HepG2 (cell line): ENCODE results near the gene UTS2R. TPM values are rescaled to one million over a fixed set of nuclear protein-coding genes. Genes with fewer than 3 reads are reported as not detected.

Experiments
- ARNT ChIP-seq: fragments of 450-650 bp; IDR thresholded peaks from 2 replicates; pipeline ENCODE4 v1.6.1; 2017
- GABPA ChIP-seq, 2 experiments: IDR thresholded peaks; 2 replicates each; pipeline ENCODE4 v1.6.1; 2011 to 2016; ENCODE audit warnings: low read depth in 2 of 2, low read length in 1 of 2, missing biosample characterization in 1 of 2, missing genetic modification characterization in 1 of 2
- GFI1 ChIP-seq: sonication (generic); formaldehyde crosslinking; IDR thresholded peaks from 2 replicates; pipeline ENCODE4 v1.5.0; 2020; ENCODE audit warnings: missing genetic modification reagents, mild to moderate bottlenecking, borderline replicate concordance
- HNRNPK ChIP-seq: fragments of 200-400 bp; formaldehyde crosslinking; IDR thresholded peaks from 2 replicates; pipeline ENCODE4 v1.6.1; 2018; ENCODE audit warnings: low read length, low read depth, moderate library complexity, mild to moderate bottlenecking; ENCODE audit not compliant: poor library complexity, severe bottlenecking
- JUND ChIP-seq: sonication (generic); formaldehyde crosslinking; IDR thresholded peaks from 2 replicates; pipeline ENCODE4 v1.8.0; 2022; ENCODE audit warnings: mild to moderate bottlenecking, missing genetic modification reagents
- SP5 ChIP-seq: IDR thresholded peaks from 2 replicates; pipeline ENCODE4 v1.6.1; 2016; ENCODE audit warnings: low read depth, borderline replicate concordance
- SUZ12 ChIP-seq: fragments of 150-350 bp; IDR thresholded peaks from 2 replicates; pipeline ENCODE4 v1.6.1; 2014; ENCODE audit warnings: low read depth, low read length
- YEATS4 ChIP-seq: sonication (generic); formaldehyde crosslinking; IDR thresholded peaks from 2 replicates; pipeline ENCODE4 v1.4.0; 2020; ENCODE audit warnings: missing genetic modification reagents, borderline replicate concordance
- ZBTB7B ChIP-seq: sonication (generic); formaldehyde crosslinking; IDR thresholded peaks from 2 replicates; pipeline ENCODE4 v1.4.0; 2020; ENCODE audit warnings: missing genetic modification reagents
- ZMYM4 ChIP-seq: sonication (generic); formaldehyde crosslinking; IDR thresholded peaks from 2 replicates; pipeline ENCODE4 v1.8.1; 2023; ENCODE audit warnings: mild to moderate bottlenecking, missing genetic modification reagents
- ZNF331 ChIP-seq: sonication (generic); formaldehyde crosslinking; IDR thresholded peaks from 2 replicates; pipeline ENCODE4 v1.4.0; 2020; ENCODE audit warnings: missing genetic modification reagents
- ZNF572 ChIP-seq: sonication (generic); formaldehyde crosslinking; IDR thresholded peaks from 2 replicates; pipeline ENCODE4 v1.5.1; 2020; ENCODE audit warnings: mild to moderate bottlenecking, missing genetic modification reagents
- ZNF652 ChIP-seq: IDR thresholded peaks from 2 replicates; pipeline ENCODE4 v1.6.1; 2016; ENCODE audit warnings: low read depth, borderline replicate concordance
- polyA plus RNA-seq, 8 experiments: library from polyadenylated mRNA; depleted of rRNA in 3 of 8; stranded (reverse) in 7 of 8; unstranded in 1 of 8; fragments of >200 nt; fragmentation: Illumina TruSeq in 4 of 8; extraction: Trizol in 4 of 8; gene quantifications; 2 replicates each; pipeline versions ENCODE4 v1.2.1 to v1.2.3, GENCODE V29; 2011 to 2016; ENCODE audit warnings: low read depth in 4 of 8, missing spikeins in 1 of 8, mixed read lengths in 1 of 8; ENCODE audit not compliant: insufficient read depth in 1 of 8
- total RNA-seq, 5 experiments: library from RNA; depleted of rRNA; stranded (reverse); fragments of >200 nt; fragmentation: Illumina TruSeq; extraction: Trizol; gene quantifications; 2 replicates each; pipeline ENCODE4 v1.2.3, GENCODE V29; 2016; ENCODE audit warnings: low read depth in 1 of 5
- TF ChIP-seq, protein P1 (sequence below): sonication (generic); formaldehyde crosslinking; IDR thresholded peaks from 2 replicates; pipeline ENCODE4 v1.4.0; 2020; ENCODE audit warnings: missing genetic modification reagents
- TF ChIP-seq, protein P2 (sequence below): sonication (generic); formaldehyde crosslinking; IDR thresholded peaks from 2 replicates; pipeline ENCODE4 v1.4.0; 2020; ENCODE audit warnings: low read depth, mild to moderate bottlenecking, missing genetic modification reagents
- TF ChIP-seq, protein P3 (sequence below): fragments of 450-650 bp; IDR thresholded peaks from 2 replicates; pipeline ENCODE4 v1.6.1; 2017
- TF ChIP-seq, protein P4 (sequence below): sonication (generic); formaldehyde crosslinking; IDR thresholded peaks from 2 replicates; pipeline ENCODE4 v1.5.0; 2020; ENCODE audit warnings: missing genetic modification reagents
- TF ChIP-seq, protein P5 (sequence below): sonication (generic); formaldehyde crosslinking; IDR thresholded peaks from 2 replicates; pipeline ENCODE4 v1.4.0; 2020; ENCODE audit warnings: missing genetic modification reagents
- TF ChIP-seq, protein P6 (sequence below), 2 experiments: sonication (generic) in 1 of 2; formaldehyde crosslinking in 1 of 2; IDR thresholded peaks; 2 replicates each; pipeline versions ENCODE4 v1.4.0 to v1.6.1; 2016 to 2020; ENCODE audit warnings: borderline replicate concordance in 1 of 2, low read depth in 1 of 2, mild to moderate bottlenecking in 1 of 2, missing genetic modification reagents in 1 of 2

The UTS2R gene
- total and polyA plus RNA-seq, 2 of the 13 experiments (the other 11 are each of a cell fraction or from before 2014, with no cell fraction given) = 0.13 to 0.15 TPM

DNA sequence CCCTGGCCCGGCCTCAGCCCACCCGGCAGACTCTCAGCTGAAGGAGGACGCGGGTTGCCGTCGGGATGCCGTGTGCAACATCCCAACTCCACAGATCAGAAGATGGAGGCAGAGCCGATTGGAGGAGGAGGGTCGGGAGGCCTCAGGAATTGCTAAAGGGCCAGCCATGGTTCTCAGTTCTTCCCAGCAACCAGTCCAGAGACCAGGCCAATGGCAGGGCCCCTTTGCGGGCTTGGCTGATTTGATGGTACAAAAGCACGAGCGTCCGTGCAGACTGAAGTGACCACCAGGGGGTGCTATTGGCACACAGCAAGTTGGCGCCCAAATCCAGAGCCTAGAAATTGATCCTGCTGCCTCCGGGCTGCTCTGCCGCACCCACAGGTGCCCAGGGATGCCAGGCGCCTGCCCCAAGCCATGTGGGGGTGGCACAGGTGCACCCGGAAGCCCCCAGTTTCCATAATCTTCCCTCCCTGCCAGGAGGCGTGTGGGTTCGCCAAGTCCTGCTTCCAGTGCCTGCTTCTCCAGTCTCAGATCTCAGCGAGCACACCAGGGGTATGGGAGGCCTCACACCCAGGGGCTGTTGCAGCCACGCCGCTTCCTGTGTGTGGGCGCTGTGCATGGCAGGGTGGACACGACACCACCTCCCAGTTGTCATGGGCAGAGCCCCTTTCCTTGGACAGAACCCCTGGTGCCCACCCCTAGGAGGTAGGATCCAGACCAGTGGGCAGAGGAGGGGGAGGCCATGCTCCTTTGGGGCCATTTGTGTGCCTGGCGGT is 19.7 kb upstream of the UTS2R start (continued):
- TF ChIP-seq, protein P1, sequence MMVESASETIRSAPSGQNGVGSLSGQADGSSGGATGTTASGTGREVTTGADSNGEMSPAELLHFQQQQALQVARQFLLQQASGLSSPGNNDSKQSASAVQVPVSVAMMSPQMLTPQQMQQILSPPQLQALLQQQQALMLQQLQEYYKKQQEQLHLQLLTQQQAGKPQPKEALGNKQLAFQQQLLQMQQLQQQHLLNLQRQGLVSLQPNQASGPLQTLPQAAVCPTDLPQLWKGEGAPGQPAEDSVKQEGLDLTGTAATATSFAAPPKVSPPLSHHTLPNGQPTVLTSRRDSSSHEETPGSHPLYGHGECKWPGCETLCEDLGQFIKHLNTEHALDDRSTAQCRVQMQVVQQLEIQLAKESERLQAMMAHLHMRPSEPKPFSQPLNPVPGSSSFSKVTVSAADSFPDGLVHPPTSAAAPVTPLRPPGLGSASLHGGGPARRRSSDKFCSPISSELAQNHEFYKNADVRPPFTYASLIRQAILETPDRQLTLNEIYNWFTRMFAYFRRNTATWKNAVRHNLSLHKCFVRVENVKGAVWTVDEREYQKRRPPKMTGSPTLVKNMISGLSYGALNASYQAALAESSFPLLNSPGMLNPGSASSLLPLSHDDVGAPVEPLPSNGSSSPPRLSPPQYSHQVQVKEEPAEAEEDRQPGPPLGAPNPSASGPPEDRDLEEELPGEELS (CRISPR knock-in tag) = peak; percentile 23; the same call in 1 of the 2 replicates
- TF ChIP-seq, protein P2, sequence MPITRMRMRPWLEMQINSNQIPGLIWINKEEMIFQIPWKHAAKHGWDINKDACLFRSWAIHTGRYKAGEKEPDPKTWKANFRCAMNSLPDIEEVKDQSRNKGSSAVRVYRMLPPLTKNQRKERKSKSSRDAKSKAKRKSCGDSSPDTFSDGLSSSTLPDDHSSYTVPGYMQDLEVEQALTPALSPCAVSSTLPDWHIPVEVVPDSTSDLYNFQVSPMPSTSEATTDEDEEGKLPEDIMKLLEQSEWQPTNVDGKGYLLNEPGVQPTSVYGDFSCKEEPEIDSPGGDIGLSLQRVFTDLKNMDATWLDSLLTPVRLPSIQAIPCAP (CRISPR knock-in tag) = peak; percentile 42; the same call in 1 of the 2 replicates
- TF ChIP-seq, protein P3, sequence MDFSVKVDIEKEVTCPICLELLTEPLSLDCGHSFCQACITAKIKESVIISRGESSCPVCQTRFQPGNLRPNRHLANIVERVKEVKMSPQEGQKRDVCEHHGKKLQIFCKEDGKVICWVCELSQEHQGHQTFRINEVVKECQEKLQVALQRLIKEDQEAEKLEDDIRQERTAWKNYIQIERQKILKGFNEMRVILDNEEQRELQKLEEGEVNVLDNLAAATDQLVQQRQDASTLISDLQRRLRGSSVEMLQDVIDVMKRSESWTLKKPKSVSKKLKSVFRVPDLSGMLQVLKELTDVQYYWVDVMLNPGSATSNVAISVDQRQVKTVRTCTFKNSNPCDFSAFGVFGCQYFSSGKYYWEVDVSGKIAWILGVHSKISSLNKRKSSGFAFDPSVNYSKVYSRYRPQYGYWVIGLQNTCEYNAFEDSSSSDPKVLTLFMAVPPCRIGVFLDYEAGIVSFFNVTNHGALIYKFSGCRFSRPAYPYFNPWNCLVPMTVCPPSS = no peak
- no peak for TF ChIP-seq ARNT
- TF ChIP-seq ZNF331 = no peak; the same call in 1 of the 2 replicates
- TF ChIP-seq SUZ12 = no peak
- peak; percentile 72 for TF ChIP-seq ZMYM4 (CRISPR knock-in tag)
- TF ChIP-seq, protein P4, sequence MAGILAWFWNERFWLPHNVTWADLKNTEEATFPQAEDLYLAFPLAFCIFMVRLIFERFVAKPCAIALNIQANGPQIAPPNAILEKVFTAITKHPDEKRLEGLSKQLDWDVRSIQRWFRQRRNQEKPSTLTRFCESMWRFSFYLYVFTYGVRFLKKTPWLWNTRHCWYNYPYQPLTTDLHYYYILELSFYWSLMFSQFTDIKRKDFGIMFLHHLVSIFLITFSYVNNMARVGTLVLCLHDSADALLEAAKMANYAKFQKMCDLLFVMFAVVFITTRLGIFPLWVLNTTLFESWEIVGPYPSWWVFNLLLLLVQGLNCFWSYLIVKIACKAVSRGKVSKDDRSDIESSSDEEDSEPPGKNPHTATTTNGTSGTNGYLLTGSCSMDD (CRISPR knock-in tag) = no peak
- TF ChIP-seq, protein P5, sequence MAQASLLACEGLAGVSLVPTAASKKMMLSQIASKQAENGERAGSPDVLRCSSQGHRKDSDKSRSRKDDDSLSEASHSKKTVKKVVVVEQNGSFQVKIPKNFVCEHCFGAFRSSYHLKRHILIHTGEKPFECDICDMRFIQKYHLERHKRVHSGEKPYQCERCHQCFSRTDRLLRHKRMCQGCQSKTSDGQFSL (CRISPR knock-in tag) = no peak
- no peak for TF ChIP-seq GFI1 (CRISPR knock-in tag)
- TF ChIP-seq HNRNPK = no peak
- TF ChIP-seq ZNF652 (CRISPR knock-in tag) = no peak
- TF ChIP-seq, protein P6, sequence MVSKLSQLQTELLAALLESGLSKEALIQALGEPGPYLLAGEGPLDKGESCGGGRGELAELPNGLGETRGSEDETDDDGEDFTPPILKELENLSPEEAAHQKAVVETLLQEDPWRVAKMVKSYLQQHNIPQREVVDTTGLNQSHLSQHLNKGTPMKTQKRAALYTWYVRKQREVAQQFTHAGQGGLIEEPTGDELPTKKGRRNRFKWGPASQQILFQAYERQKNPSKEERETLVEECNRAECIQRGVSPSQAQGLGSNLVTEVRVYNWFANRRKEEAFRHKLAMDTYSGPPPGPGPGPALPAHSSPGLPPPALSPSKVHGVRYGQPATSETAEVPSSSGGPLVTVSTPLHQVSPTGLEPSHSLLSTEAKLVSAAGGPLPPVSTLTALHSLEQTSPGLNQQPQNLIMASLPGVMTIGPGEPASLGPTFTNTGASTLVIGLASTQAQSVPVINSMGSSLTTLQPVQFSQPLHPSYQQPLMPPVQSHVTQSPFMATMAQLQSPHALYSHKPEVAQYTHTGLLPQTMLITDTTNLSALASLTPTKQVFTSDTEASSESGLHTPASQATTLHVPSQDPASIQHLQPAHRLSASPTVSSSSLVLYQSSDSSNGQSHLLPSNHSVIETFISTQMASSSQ (IDR thresholded peaks at IDR 0.05; ENCODE audit: low read depth) = no peak
- TF ChIP-seq, protein P6 (CRISPR knock-in tag; IDR thresholded peaks at IDR 0.05; ENCODE audit: borderline replicate concordance) = no peak
- no peak for TF ChIP-seq GABPA (IDR thresholded peaks at IDR 0.05; ENCODE audit: low read depth, low read length)
- TF ChIP-seq GABPA (CRISPR knock-in tag; IDR thresholded peaks at IDR 0.05; ENCODE audit: low read depth) = no peak
- TF ChIP-seq YEATS4 (CRISPR knock-in tag) = no peak; the same call in 1 of the 2 replicates
- TF ChIP-seq SP5 = 0 out of 2 replicates have a peak, but pooled peaks have one; percentile 10
- peak; percentile 29; the same call in 1 of the 2 replicates for TF ChIP-seq JUND
- peak; percentile 77; the same call in 1 of the 2 replicates for TF ChIP-seq ZNF572 (CRISPR knock-in tag)
- TF ChIP-seq ZBTB7B (CRISPR knock-in tag) = peak; percentile 72
